OCI-LY7 (cell line): ENCODE results near the gene SEC11A. TPM values are rescaled to one million over a fixed set of nuclear protein-coding genes. Genes with fewer than 3 reads are reported as not detected.

ENCODE experiments used
- BruUV-seq: library from RNA; stranded (reverse); fragments of 400-500 nt; replicated peaks from 2 replicates; lab custom pipeline; 2021; lab: Mats Ljungman, UMichigan
- CTCF ChIA-PET: fragments of 300-600 bp; sonication (Branson Sonifier 250); formaldehyde crosslinking; loops from one replicate; lab custom pipeline; 2022; ENCODE audit warnings: antibody characterized with exemption; ENCODE audit not compliant: unreplicated experiment; lab: Charles Lee
- POLR2A ChIA-PET: fragments of 300-600 bp; sonication (Branson Sonifier 250); formaldehyde crosslinking; loops from one replicate; lab custom pipeline; 2022; ENCODE audit warnings: antibody characterized with exemption; lab: Charles Lee
- DNase-seq: peaks from one replicate; pipeline ENCODE4 v3.0.0-alpha.2; 2015; ENCODE audit warnings: low spot score
- H2AFZ ChIP-seq: fragments of 200-600 bp; sonication (generic), shearing (Covaris generic); 2 replicates; pipeline ENCODE4 v1.6.1; 2014; ENCODE audit warnings: mild to moderate bottlenecking, antibody characterized with exemption, low read length, moderate library complexity
- H3K27ac ChIP-seq: fragments of 200-600 bp; sonication (generic); 2 replicates; pipeline ENCODE4 v1.5.1; 2014; ENCODE audit warnings: mixed run types, low read depth, mild to moderate bottlenecking, moderate library complexity, low read length, inconsistent platforms; ENCODE audit not compliant: poor library complexity, severe bottlenecking
- H3K36me3 ChIP-seq: fragments of 200-600 bp; sonication (generic); 2 replicates; pipeline ENCODE4 v1.6.1; 2014; ENCODE audit warnings: mild to moderate bottlenecking, antibody characterized with exemption, low read length, moderate library complexity, mixed read lengths; ENCODE audit not compliant: insufficient read depth
- H3K4me1 ChIP-seq: fragments of 200-600 bp; sonication (generic); 2 replicates; pipeline ENCODE4 v1.5.1; 2014; ENCODE audit warnings: mild to moderate bottlenecking, low read length; ENCODE audit not compliant: insufficient read depth, poor library complexity, severe bottlenecking
- H3K4me2 ChIP-seq: fragments of 200-600 bp; sonication (generic); 2 replicates; pipeline ENCODE4 v1.6.1; 2014; ENCODE audit warnings: mild to moderate bottlenecking, low read length
- H3K4me3 ChIP-seq: fragments of 200-600 bp; sonication (generic); 2 replicates; pipeline ENCODE4 v1.5.1; 2014; ENCODE audit warnings: mild to moderate bottlenecking, low read depth, low read length; ENCODE audit not compliant: poor library complexity, severe bottlenecking
- H3K79me2 ChIP-seq: fragments of 200-600 bp; sonication (generic); 2 replicates; pipeline ENCODE4 v1.6.1; 2016; ENCODE audit warnings: low read depth, mild to moderate bottlenecking, low read length, moderate library complexity, mixed read lengths; ENCODE audit not compliant: insufficient read depth
- H3K9me2 ChIP-seq: fragments of 200-600 bp; sonication (generic); 2 replicates; pipeline ENCODE4 v1.6.1; 2016; ENCODE audit warnings: mild to moderate bottlenecking, low read length, mixed read lengths; ENCODE audit not compliant: insufficient read depth
- H3K9me3 ChIP-seq: fragments of 200-600 bp; sonication (generic); 2 replicates; pipeline ENCODE4 v1.6.1; 2014; ENCODE audit warnings: mild to moderate bottlenecking, mixed run types, low read length, mixed read lengths
- H4K20me1 ChIP-seq: fragments of 200-600 bp; sonication (generic); 2 replicates; pipeline ENCODE4 v1.6.1; 2014; ENCODE audit warnings: mild to moderate bottlenecking, antibody characterized with exemption, low read length, moderate library complexity, mixed read lengths; ENCODE audit not compliant: insufficient read depth
- EZH2phosphoT487 ChIP-seq: fragments of 200-600 bp; sonication (generic); IDR thresholded peaks from 2 replicates; pipeline ENCODE4 v1.6.1; 2018; ENCODE audit warnings: low read depth, borderline replicate concordance, mild to moderate bottlenecking, mixed run types, antibody characterized with exemption, low read length, moderate library complexity, mixed read lengths
- intact Hi-C: fragments of 100-400 bp; cut with micrococcal nuclease; formaldehyde crosslinking; loops from one replicate; pipeline ENCODE4 v1.10.0; 2022; ENCODE audit not compliant: unreplicated experiment
- total RNA-seq, 2 experiments: library from RNA; depleted of rRNA in 1 of 2; stranded (reverse); fragments of >200 nt in 1 of 2; shearing (Covaris generic) in 1 of 2; gene quantifications; 2 replicates each; pipeline ENCODE4 v1.2.3, GENCODE V29; 2014 to 2022
- TF ChIP-seq, protein P1 (sequence below): fragments of 200-600 bp; sonication (generic); conservative IDR thresholded peaks from 2 replicates; pipeline ENCODE4 v1.5.1; 2014; ENCODE audit warnings: mild to moderate bottlenecking, antibody characterized with exemption, low read length, moderate library complexity, mixed read lengths

Gene SEC11A
- total RNA-seq, 2 experiments from 2014 or later = 41.4 to 93.6 TPM

GRCh38 chr15:84703808-84704207, 12.1 kb downstream of the SEC11A start:
- POLR2A ChIA-PET = interaction anchor here (0.5 to 1.3 kb wide), 3 partner anchors 12 to 85 kb away, joined by 3 to 7 read pairs (median 3); partner anchors contain the start of gene SEC11A
- H3K4me1 ChIP-seq = peaks cover 7% of the 10 kb centered on the region

DNA sequence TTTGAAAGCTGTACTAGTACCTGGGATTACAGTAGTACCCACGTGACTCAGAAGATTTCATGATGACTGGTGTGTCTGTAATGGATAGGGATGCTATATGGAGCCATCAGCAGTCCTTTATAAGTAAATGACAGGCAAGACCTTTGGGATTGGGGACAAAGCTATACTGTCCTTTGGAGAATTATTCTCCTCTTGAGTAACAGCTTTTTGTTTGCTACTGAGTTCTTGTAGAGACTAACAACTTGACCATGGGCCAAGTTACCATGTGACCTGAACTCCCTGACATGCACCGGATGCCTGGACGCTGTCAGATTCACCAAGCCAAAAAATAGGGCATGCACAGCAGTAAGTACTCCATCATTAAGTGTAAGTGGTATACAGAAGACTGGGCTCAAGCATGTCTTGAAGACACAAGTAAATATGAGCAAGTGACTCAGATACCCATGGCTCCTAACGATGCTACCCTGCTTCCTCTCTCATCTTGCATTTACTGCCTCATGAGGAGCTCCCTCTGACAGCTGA, 12.9 kb downstream of the SEC11A start:
- intact Hi-C loops = no loop called here
- peaks cover 14% of the 10 kb centered on the region for H4K20me1 ChIP-seq
- CTCF ChIA-PET = no interaction called here

More at GRCh38 chr15:84703808-84704207, 12.1 kb downstream of the SEC11A start:
- BruUV-seq = no TSS peak
- intact Hi-C loops = no loop called here
- Histone ChIP-seq H3K79me2 (peaks cover 84% of the 10 kb centered on the region), H3K9me2 (no peaks in the 10 kb centered on the region), H4K20me1 (peaks cover 19% of the 10 kb centered on the region), H3K9me3 (no peaks in the 10 kb centered on the region), H3K4me2 (no peak overlapping the region), H3K4me3 (no peak overlapping the region), H3K27ac (no peak overlapping the region), H2AFZ (no peak overlapping the region), H3K36me3 (peaks cover 44% of the 10 kb centered on the region; the same call in 1 of the 2 replicates)
- no peak for DNase-seq
- TF ChIP-seq, protein P1, sequence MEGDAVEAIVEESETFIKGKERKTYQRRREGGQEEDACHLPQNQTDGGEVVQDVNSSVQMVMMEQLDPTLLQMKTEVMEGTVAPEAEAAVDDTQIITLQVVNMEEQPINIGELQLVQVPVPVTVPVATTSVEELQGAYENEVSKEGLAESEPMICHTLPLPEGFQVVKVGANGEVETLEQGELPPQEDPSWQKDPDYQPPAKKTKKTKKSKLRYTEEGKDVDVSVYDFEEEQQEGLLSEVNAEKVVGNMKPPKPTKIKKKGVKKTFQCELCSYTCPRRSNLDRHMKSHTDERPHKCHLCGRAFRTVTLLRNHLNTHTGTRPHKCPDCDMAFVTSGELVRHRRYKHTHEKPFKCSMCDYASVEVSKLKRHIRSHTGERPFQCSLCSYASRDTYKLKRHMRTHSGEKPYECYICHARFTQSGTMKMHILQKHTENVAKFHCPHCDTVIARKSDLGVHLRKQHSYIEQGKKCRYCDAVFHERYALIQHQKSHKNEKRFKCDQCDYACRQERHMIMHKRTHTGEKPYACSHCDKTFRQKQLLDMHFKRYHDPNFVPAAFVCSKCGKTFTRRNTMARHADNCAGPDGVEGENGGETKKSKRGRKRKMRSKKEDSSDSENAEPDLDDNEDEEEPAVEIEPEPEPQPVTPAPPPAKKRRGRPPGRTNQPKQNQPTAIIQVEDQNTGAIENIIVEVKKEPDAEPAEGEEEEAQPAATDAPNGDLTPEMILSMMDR = no peak
- no peak for TF ChIP-seq EZH2phosphoT487
- CTCF ChIA-PET = no interaction called here

More for the DNA sequence above, 12.9 kb downstream of the SEC11A start:
- Histone ChIP-seq H3K4me3 (no peak overlapping the region), H3K79me2 (peaks cover 84% of the 10 kb centered on the region), H3K27ac (no peak overlapping the region), H3K36me3 (peaks cover 36% of the 10 kb centered on the region; the same call in 1 of the 2 replicates), H2AFZ (no peak overlapping the region), H3K4me2 (no peak overlapping the region), H3K4me1 (peaks cover 7% of the 10 kb centered on the region), H3K9me2 (no peaks in the 10 kb centered on the region), H3K9me3 (no peaks in the 10 kb centered on the region)
- no peak for TF ChIP-seq EZH2phosphoT487
- TF ChIP-seq, protein P1 = no peak
- BruUV-seq = no TSS peak
- DNase-seq = no peak
- POLR2A ChIA-PET = interaction anchor here (0.5 to 1.3 kb wide), 3 partner anchors 9 to 84 kb away, joined by 3 to 7 read pairs (median 3); partner anchors contain the start of gene SEC11A
